ENCODE data around the gene ING3.

The ING3 gene

DNA sequence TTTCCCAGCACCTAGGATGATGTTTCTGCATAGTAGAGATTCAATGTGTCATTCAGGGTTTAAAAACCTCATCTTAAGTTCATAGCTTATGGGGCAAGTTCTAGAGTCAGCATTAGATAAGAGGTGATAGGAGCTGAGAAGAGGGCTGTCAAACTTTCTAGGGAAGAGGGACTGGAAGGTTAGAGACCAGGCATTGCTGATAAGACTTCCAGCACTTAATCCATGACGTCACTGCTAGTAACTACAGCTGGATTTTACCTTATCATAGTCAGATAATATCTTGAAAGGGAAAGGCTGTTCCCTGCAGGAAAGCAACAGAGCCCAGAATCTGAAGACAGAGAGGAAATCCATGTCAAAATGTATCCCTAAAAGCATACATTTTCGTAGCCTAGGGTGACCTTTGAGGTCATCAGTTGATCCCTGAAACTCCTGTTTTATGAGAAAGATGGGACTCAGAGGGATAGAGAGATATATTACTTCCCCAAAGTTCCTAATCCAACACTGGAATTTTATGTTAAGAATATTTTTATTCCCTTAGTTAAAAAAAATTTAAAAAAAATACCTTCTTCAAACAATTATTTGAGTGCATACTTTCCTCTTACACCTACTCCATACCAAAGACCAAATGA, 34.7 kb downstream of the ING3 start:
- Histone ChIP-seq H3K9ac (ENCODE audit: insufficient read length, low read depth) (no peak overlapping the region), H3K4me3 (ENCODE audit: insufficient read length, low read depth) (no peak overlapping the region), H3K36me3 (ENCODE audit: insufficient read depth, insufficient read length, low read length) (no peaks in the 10 kb centered on the region), H3K4me1 (ENCODE audit: insufficient read depth, insufficient read length) (no peaks in the 10 kb centered on the region), H3K9me3 (ENCODE audit: insufficient read depth, low read length) (no peaks in the 10 kb centered on the region), H3K27me3 (ENCODE audit: insufficient read depth, insufficient read length) (peaks cover 24% of the 10 kb centered on the region)
- TF ChIP-seq YY1 (IDR thresholded peaks at IDR 0.05; ENCODE audit: insufficient read depth, insufficient read length) (no peak), SUZ12 (IDR thresholded peaks at IDR 0.05; ENCODE audit: extremely low read depth, insufficient read depth, insufficient read length) (no peak), ZNF274 (IDR thresholded peaks at IDR 0.05; ENCODE audit: low read depth, low read length) (no peak)
- DNase-seq (ENCODE audit: low read depth, low spot score): no peak

GRCh38 chr7:120985839-120986238, 35.3 kb downstream of the ING3 start:
- H3K27me3 ChIP-seq (ENCODE audit: insufficient read depth, insufficient read length): peaks cover 24% of the 10 kb centered on the region
- H3K4me3 ChIP-seq (ENCODE audit: insufficient read length, low read depth): no peak overlapping the region
- no peaks in the 10 kb centered on the region for H3K36me3 ChIP-seq (ENCODE audit: insufficient read depth, insufficient read length, low read length)
- DNase-seq (ENCODE audit: low read depth, low spot score): no peak
- no peaks in the 10 kb centered on the region for H3K4me1 ChIP-seq (ENCODE audit: insufficient read depth, insufficient read length)
- TF ChIP-seq ZNF274 (IDR thresholded peaks at IDR 0.05; ENCODE audit: low read depth, low read length) (no peak), SUZ12 (IDR thresholded peaks at IDR 0.05; ENCODE audit: extremely low read depth, insufficient read depth, insufficient read length) (no peak), YY1 (IDR thresholded peaks at IDR 0.05; ENCODE audit: insufficient read depth, insufficient read length) (no peak)
- no peaks in the 10 kb centered on the region for H3K9me3 ChIP-seq (ENCODE audit: insufficient read depth, low read length)
- H3K9ac ChIP-seq (ENCODE audit: insufficient read length, low read depth): no peak overlapping the region

- no peaks in the 10 kb centered on the region for H3K9me3 ChIP-seq (ENCODE audit: insufficient read depth, low read length)
- no peak overlapping the region for H3K4me3 ChIP-seq (ENCODE audit: insufficient read length, low read depth)
- DNase-seq (ENCODE audit: low read depth, low spot score): no peak
- peaks cover 24% of the 10 kb centered on the region for H3K27me3 ChIP-seq (ENCODE audit: insufficient read depth, insufficient read length)
- H3K4me1 ChIP-seq (ENCODE audit: insufficient read depth, insufficient read length): no peaks in the 10 kb centered on the region
- no peaks in the 10 kb centered on the region for H3K36me3 ChIP-seq (ENCODE audit: insufficient read depth, insufficient read length, low read length)
- H3K9ac ChIP-seq (ENCODE audit: insufficient read length, low read depth): no peak overlapping the region
- TF ChIP-seq ZNF274 (IDR thresholded peaks at IDR 0.05; ENCODE audit: low read depth, low read length) (no peak), YY1 (IDR thresholded peaks at IDR 0.05; ENCODE audit: insufficient read depth, insufficient read length) (no peak), SUZ12 (IDR thresholded peaks at IDR 0.05; ENCODE audit: extremely low read depth, insufficient read depth, insufficient read length) (no peak)
These were observed 36.1 kb downstream of the ING3 start for GRCh38 chr7:120986650-120987049.

GRCh38 chr7:120987280-120987679, 36.7 kb downstream of the ING3 start:
- peaks cover 24% of the 10 kb centered on the region for H3K27me3 ChIP-seq (ENCODE audit: insufficient read depth, insufficient read length)
- no peak overlapping the region for H3K4me3 ChIP-seq (ENCODE audit: insufficient read length, low read depth)
- no peak overlapping the region for H3K9ac ChIP-seq (ENCODE audit: insufficient read length, low read depth)
- H3K9me3 ChIP-seq (ENCODE audit: insufficient read depth, low read length): no peaks in the 10 kb centered on the region
- no peak for TF ChIP-seq YY1 (IDR thresholded peaks at IDR 0.05; ENCODE audit: insufficient read depth, insufficient read length)
- TF ChIP-seq SUZ12 (IDR thresholded peaks at IDR 0.05; ENCODE audit: extremely low read depth, insufficient read depth, insufficient read length): no peak
- no peak for TF ChIP-seq ZNF274 (IDR thresholded peaks at IDR 0.05; ENCODE audit: low read depth, low read length)
- H3K4me1 ChIP-seq (ENCODE audit: insufficient read depth, insufficient read length): no peaks in the 10 kb centered on the region
- DNase-seq (ENCODE audit: low read depth, low spot score): no peak
- no peaks in the 10 kb centered on the region for H3K36me3 ChIP-seq (ENCODE audit: insufficient read depth, insufficient read length, low read length)

DNA sequence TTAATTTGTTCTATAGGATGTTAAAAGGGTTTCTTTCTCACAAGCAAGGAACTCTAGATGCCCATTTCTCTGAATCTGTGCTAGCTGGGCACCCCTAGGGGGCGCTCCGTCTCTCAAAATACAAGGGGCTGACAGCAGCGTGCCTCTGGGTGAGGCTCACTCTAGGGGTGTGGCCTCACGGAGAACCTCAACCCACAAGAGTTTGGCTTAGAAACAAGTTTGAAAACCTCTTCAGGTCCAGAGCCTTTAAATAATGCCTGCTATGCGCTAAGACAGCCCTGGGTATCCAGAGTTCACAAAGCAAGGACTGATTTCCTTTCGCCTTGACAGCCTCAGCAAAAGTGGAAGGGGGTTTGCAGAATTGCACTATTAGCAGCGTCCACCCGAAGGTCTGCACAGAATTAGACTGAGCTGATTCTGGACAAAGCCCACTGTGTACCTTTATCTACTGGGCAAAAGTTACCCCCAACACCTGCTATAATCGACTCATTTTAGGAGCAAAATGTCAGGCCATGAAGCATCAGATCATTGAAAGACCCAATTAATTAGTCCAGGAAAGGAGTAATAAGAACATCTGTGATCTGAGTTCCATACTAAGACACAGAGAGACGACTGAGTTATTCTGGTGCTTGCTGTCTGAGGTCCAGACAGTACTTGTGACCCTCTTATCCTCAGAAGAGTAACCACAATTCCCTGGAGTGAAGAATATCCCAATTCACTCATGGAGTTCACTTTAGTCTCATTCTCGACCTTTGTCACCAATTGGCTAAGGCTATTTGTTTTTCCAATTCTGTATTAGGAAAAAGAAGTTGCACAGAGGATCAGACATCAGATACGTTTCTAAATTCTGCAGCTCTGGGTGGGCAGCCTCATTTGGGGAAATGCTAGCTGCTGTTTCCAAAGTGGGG, 37.4 kb downstream of the ING3 start:
- TF ChIP-seq SUZ12 (IDR thresholded peaks at IDR 0.05; ENCODE audit: extremely low read depth, insufficient read depth, insufficient read length) (no peak), YY1 (IDR thresholded peaks at IDR 0.05; ENCODE audit: insufficient read depth, insufficient read length) (no peak), ZNF274 (IDR thresholded peaks at IDR 0.05; ENCODE audit: low read depth, low read length) (no peak)
- Histone ChIP-seq H3K4me3 (ENCODE audit: insufficient read length, low read depth) (peak overlapping the region; percentile 31), H3K4me1 (ENCODE audit: insufficient read depth, insufficient read length) (no peaks in the 10 kb centered on the region), H3K36me3 (ENCODE audit: insufficient read depth, insufficient read length, low read length) (no peaks in the 10 kb centered on the region), H3K9me3 (ENCODE audit: insufficient read depth, low read length) (no peaks in the 10 kb centered on the region), H3K9ac (ENCODE audit: insufficient read length, low read depth) (peak overlapping the region; percentile 5), H3K27me3 (ENCODE audit: insufficient read depth, insufficient read length) (peaks cover 24% of the 10 kb centered on the region)
- DNase-seq (ENCODE audit: low read depth, low spot score): peak; percentile 87

DNA sequence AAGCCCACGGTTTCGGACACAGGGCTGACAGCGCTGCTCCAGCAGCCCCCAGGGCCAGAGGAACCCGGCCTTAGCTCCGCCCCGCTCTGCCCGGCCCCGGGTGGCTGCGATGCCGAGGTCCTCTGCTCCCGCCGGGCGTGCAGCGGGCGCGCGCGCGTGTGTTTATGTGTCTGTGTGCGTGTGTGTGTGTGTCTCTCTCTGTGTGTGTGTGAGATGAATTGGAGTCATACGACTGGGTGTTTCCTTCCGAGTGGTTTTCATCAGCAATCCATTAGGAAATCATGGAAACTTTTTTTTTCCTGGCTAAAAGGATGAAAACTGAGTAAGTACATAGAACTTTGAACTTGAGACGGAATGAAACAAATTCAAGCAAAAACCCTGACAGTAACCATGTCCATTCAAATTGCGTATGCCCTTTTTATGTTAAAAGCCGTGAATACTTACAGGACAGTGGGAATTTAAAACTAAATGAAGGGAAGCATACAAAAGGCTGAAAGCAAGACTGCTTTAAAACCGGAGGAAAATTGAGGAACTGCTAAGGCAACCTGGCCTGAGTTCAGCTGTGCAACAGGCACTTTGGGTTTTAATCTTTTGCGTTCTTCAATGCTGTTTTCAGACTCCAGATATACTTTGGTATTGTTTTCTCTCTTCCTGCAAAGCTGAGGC, 38.1 kb downstream of the ING3 start, which contains the start of gene CPED1:
Gene CPED1, plus strand, starts transcription at position 121 of the 666 bp plus-strand sequence. CDS start 911 bp downstream, outside the sequence.
- Histone ChIP-seq H3K36me3 (ENCODE audit: insufficient read depth, insufficient read length, low read length) (no peaks in the 10 kb centered on the region), H3K9me3 (ENCODE audit: insufficient read depth, low read length) (no peaks in the 10 kb centered on the region), H3K27me3 (ENCODE audit: insufficient read depth, insufficient read length) (peaks cover 24% of the 10 kb centered on the region), H3K4me1 (ENCODE audit: insufficient read depth, insufficient read length) (no peaks in the 10 kb centered on the region), H3K4me3 (ENCODE audit: insufficient read length, low read depth) (peak within 1 kb of the TSS; percentile 31), H3K9ac (ENCODE audit: insufficient read length, low read depth) (peak within 1 kb of the TSS; percentile 5)
- TF ChIP-seq ZNF274 (IDR thresholded peaks at IDR 0.05; ENCODE audit: low read depth, low read length) (no peak), SUZ12 (IDR thresholded peaks at IDR 0.05; ENCODE audit: extremely low read depth, insufficient read depth, insufficient read length) (no peak), YY1 (IDR thresholded peaks at IDR 0.05; ENCODE audit: insufficient read depth, insufficient read length) (no peak)
- no peak for DNase-seq (ENCODE audit: low read depth, low spot score)
